H1 (cell line): Measurements from ENCODE around the gene KRT37. TPM values are rescaled to one million over a fixed set of nuclear protein-coding genes. Genes with fewer than 3 reads are reported as not detected.

Experiments used
- CTCF ChIA-PET: fragments of 300-600 bp; sonication (Branson Sonifier 250); formaldehyde crosslinking; loops from one replicate; lab custom pipeline; 2021; ENCODE audit not compliant: partially characterized antibody; lab: Charles Lee
- POLR2A ChIA-PET: fragments of 300-600 bp; sonication (Branson Sonifier 250); formaldehyde crosslinking; loops from one replicate; lab custom pipeline; 2021; ENCODE audit warnings: inconsistent platforms; ENCODE audit not compliant: partially characterized antibody; lab: Charles Lee
- DNase-seq, 2 experiments: peaks; one replicate each; pipeline versions ENCODE4 v3.0.0 to v3.0.0-alpha.2; 2010 to 2022; ENCODE audit warnings: low spot score in 2 of 2, low read depth in 1 of 2, mixed read lengths in 1 of 2
- FAIRE-seq: peaks from 2 replicates; lab custom pipeline; 2011; peaks lifted over from hg19 to GRCh38; lab: Jason Lieb, UNC
- H2AFZ ChIP-seq: 2 replicates; pipeline ENCODE4 v1.8.1; 2012; ENCODE audit warnings: low read length, inconsistent platforms
- H2AK5ac ChIP-seq: 2 replicates; pipeline ENCODE4 v1.6.1; 2013; ENCODE audit warnings: low read depth, low read length
- H2BK120ac ChIP-seq: replicated peaks from 2 replicates; pipeline ENCODE3; 2013; ENCODE audit warnings: low read depth, low read length, inconsistent platforms
- H2BK12ac ChIP-seq: 2 replicates; pipeline ENCODE4 v1.6.1; 2013; ENCODE audit warnings: low read depth, low read length
- H2BK15ac ChIP-seq: 2 replicates; pipeline ENCODE4 v1.6.1; 2013; ENCODE audit warnings: low read length
- H2BK20ac ChIP-seq: 2 replicates; pipeline ENCODE4 v1.6.1; 2013; ENCODE audit warnings: low read length
- H2BK5ac ChIP-seq: 2 replicates; pipeline ENCODE4 v1.6.1; 2013; ENCODE audit warnings: low read depth, low read length
- H3K14ac ChIP-seq: 2 replicates; pipeline ENCODE4 v1.6.1; 2013; ENCODE audit warnings: inconsistent platforms; ENCODE audit not compliant: insufficient read length
- H3K18ac ChIP-seq: 2 replicates; pipeline ENCODE4 v1.6.1; 2013; ENCODE audit warnings: low read length; ENCODE audit errors: extremely low read depth
- H3K23ac ChIP-seq: 2 replicates; pipeline ENCODE4 v1.6.1; 2013; ENCODE audit warnings: inconsistent platforms; ENCODE audit not compliant: insufficient read length
- H3K23me2 ChIP-seq: 2 replicates; pipeline ENCODE4 v1.6.1; 2013; ENCODE audit warnings: low read depth, low read length
- H3K27ac ChIP-seq: 2 replicates; pipeline ENCODE4 v1.6.1; 2011; ENCODE audit warnings: low read depth, low read length, inconsistent platforms
- H3K27me3 ChIP-seq, 4 experiments: replicated peaks in 1 of 4; 1 replicate in 1 of 4; 2 replicates in 3 of 4; pipeline versions ENCODE4 v1.6.1 to v1.8.1; 2011 to 2013; ENCODE audit warnings: low read length in 3 of 4, mild to moderate bottlenecking in 3 of 4, inconsistent platforms in 2 of 4, mixed read lengths in 2 of 4, moderate library complexity in 1 of 4; ENCODE audit not compliant: control insufficient read depth in 3 of 4, insufficient read depth in 3 of 4; ENCODE audit errors: extremely low read depth in 1 of 4
- H3K36me3 ChIP-seq, 4 experiments: 2 replicates each; pipeline versions ENCODE4 v1.6.1 to v1.8.1; 2011 to 2013; ENCODE audit warnings: mild to moderate bottlenecking in 4 of 4, low read length in 3 of 4, moderate library complexity in 2 of 4, control low read depth in 1 of 4, inconsistent platforms in 1 of 4; ENCODE audit not compliant: insufficient read depth in 4 of 4, control insufficient read depth in 2 of 4
- H3K4ac ChIP-seq: replicated peaks from 2 replicates; pipeline ENCODE3; 2013; ENCODE audit warnings: low read length, low read depth, mixed read lengths, inconsistent platforms; ENCODE audit not compliant: insufficient read length
- H3K4me1 ChIP-seq, 4 experiments: replicated peaks in 1 of 4; 1 replicate in 1 of 4; 2 replicates in 3 of 4; pipeline versions ENCODE4 v1.6.1 to v1.8.1; 2011 to 2013; ENCODE audit warnings: low read length in 3 of 4, inconsistent platforms in 2 of 4, mixed read lengths in 1 of 4; ENCODE audit not compliant: insufficient read depth in 4 of 4, control insufficient read depth in 3 of 4
- H3K4me2 ChIP-seq, 2 experiments: 2 replicates each; pipeline versions ENCODE4 v1.6.1 to v1.8.1; 2011 to 2013; ENCODE audit warnings: low read depth in 2 of 2, low read length in 2 of 2, control low read depth in 1 of 2, inconsistent platforms in 1 of 2, mild to moderate bottlenecking in 1 of 2; ENCODE audit not compliant: insufficient read depth in 1 of 2
- H3K4me3 ChIP-seq, 4 experiments: fragments of 200-600, 300-600 bp in 1 of 4; sonication (generic), shearing (Covaris generic), sonication (Bioruptor Twin) in 1 of 4; 2 replicates each; pipeline versions ENCODE4 v1.5.1 to v1.8.1; 2011 to 2016; ENCODE audit warnings: low read length in 4 of 4, low read depth in 3 of 4, control low read depth in 2 of 4, inconsistent platforms in 2 of 4, mild to moderate bottlenecking in 2 of 4, mixed read lengths in 1 of 4, moderate library complexity in 1 of 4; ENCODE audit not compliant: insufficient read depth in 2 of 4; ENCODE audit errors: extremely low read depth in 1 of 4
- H3K56ac ChIP-seq: replicated peaks from 2 replicates; pipeline ENCODE3; 2013; ENCODE audit warnings: low read depth, mild to moderate bottlenecking, mixed read lengths, low read length, inconsistent platforms; ENCODE audit not compliant: insufficient read length
- H3K79me1 ChIP-seq: 2 replicates; pipeline ENCODE4 v1.6.1; 2013; ENCODE audit warnings: low read depth, low read length, control low read depth
- H3K79me2 ChIP-seq, 2 experiments: 2 replicates each; pipeline versions ENCODE4 v1.6.1 to v1.8.1; 2012 to 2013; ENCODE audit warnings: low read length in 2 of 2, mild to moderate bottlenecking in 2 of 2, inconsistent platforms in 1 of 2; ENCODE audit not compliant: insufficient read depth in 2 of 2, control insufficient read depth in 1 of 2
- H3K9ac ChIP-seq, 4 experiments: replicated peaks in 1 of 4; 1 replicate in 1 of 4; 2 replicates in 3 of 4; pipeline versions ENCODE4 v1.6.1 to v1.8.1; 2011 to 2013; ENCODE audit warnings: low read depth in 3 of 4, low read length in 3 of 4, control low read depth in 2 of 4, mild to moderate bottlenecking in 2 of 4, moderate library complexity in 2 of 4, inconsistent platforms in 1 of 4; ENCODE audit errors: extremely low read depth in 1 of 4
- H3K9me3 ChIP-seq, 2 experiments: 2 replicates each; pipeline versions ENCODE4 v1.6.1 to v1.8.1; 2012 to 2013; ENCODE audit warnings: mild to moderate bottlenecking in 2 of 2, moderate library complexity in 2 of 2, control low read depth in 1 of 2, inconsistent platforms in 1 of 2, low read depth in 1 of 2, low read length in 1 of 2, mixed read lengths in 1 of 2; ENCODE audit not compliant: insufficient read depth in 2 of 2
- H4K20me1 ChIP-seq, 2 experiments: replicated peaks in 1 of 2; 2 replicates each; pipeline versions ENCODE3 to v1.8.1; 2011 to 2013; ENCODE audit warnings: inconsistent platforms in 2 of 2, low read length in 2 of 2, mild to moderate bottlenecking in 1 of 2; ENCODE audit not compliant: insufficient read depth in 2 of 2, control insufficient read depth in 1 of 2
- H4K5ac ChIP-seq: 2 replicates; pipeline ENCODE4 v1.6.1; 2013; ENCODE audit warnings: low read length, low read depth, mixed read lengths, inconsistent platforms; ENCODE audit not compliant: insufficient read length
- H4K8ac ChIP-seq: 2 replicates; pipeline ENCODE4 v1.8.0; 2013; ENCODE audit warnings: mild to moderate bottlenecking, moderate library complexity, low read length, inconsistent platforms; ENCODE audit not compliant: insufficient read depth; ENCODE audit errors: extremely low read depth
- H4K91ac ChIP-seq: replicated peaks from 2 replicates; pipeline ENCODE3; 2013; ENCODE audit warnings: low read length, mixed read lengths, inconsistent platforms; ENCODE audit not compliant: insufficient read length
- JUND ChIP-seq: IDR thresholded peaks from 2 replicates; pipeline ENCODE4 v1.6.1; 2011; ENCODE audit warnings: mild to moderate bottlenecking, improper control_type of control experiment, low read length
- WGBS, 2 experiments: shearing (Covaris generic) in 1 of 2; methylation state at CpG; one replicate each; pipeline versions ENCODE4 v1.1.6 to v1.1.7; 2013 to 2015; ENCODE audit warnings: low lambda C conversion rate in 2 of 2, mixed read lengths in 2 of 2, inconsistent platforms in 1 of 2, low coverage in 1 of 2, missing lambda C conversion rate in 1 of 2; ENCODE audit not compliant: insufficient replicate concordance in 2 of 2, insufficient coverage in 1 of 2, insufficient read length in 1 of 2; ENCODE audit errors: extremely low coverage in 1 of 2, missing lambda C conversion rate in 1 of 2; 5-methylcytosine and 5-hydroxymethylcytosine counted together
- polyA plus RNA-seq, 7 experiments: library from polyadenylated mRNA; depleted of rRNA in 3 of 7; stranded (reverse) in 5 of 7; unstranded in 2 of 7; fragments of >200 nt in 5 of 7; fragments of 200-250 nt in 2 of 7; gene quantifications; 1 replicate in 5 of 7; 2 replicates in 1 of 7; 4 replicates in 1 of 7; pipeline versions ENCODE4 v1.2.1 to v1.2.3, GENCODE V29; 2011 to 2013; ENCODE audit warnings: missing spikeins in 2 of 7, mixed read lengths in 2 of 7
- total RNA-seq: library from RNA; stranded (reverse); fragmentation: NEBNext Ultra II Directional; extraction: Animal tissue kit (Norgen Biotek cat#: 25700); gene quantifications from 2 replicates; pipeline ENCODE4 v1.2.1, GENCODE V29; 2021
- TF ChIP-seq, protein P1 (sequence below): IDR thresholded peaks from 2 replicates; pipeline ENCODE4 v1.6.1; 2012; ENCODE audit warnings: inconsistent platforms

Gene KRT37
- total and polyA plus RNA-seq, 2 of the 8 experiments (the other 6 are each of a cell fraction or from before 2014, with no cell fraction given), result not detected

- ChIA-PET POLR2A (no interaction called here), CTCF (interaction anchor here (1.2 to 2.0 kb wide), 2 partner anchors 11 to 220 kb away, joined by 3 to 14 read pairs; no protein-coding TSS in a partner anchor)
- Histone ChIP-seq H2AFZ (no peak overlapping the region), H3K79me2 (no peaks in the 10 kb centered on the region), H3K9ac (no peak overlapping the region), H3K4me1 (peaks cover 0 to 3% (median 0%) of the 10 kb centered on the region in 4 experiments; a peak in 1 of 7 replicates), H4K5ac (no peak overlapping the region), H3K18ac (no peak overlapping the region), H2AK5ac (no peak overlapping the region), H2BK20ac (no peak overlapping the region), H4K91ac (no peak overlapping the region), H2BK5ac (no peak overlapping the region), H3K36me3 (no peaks in the 10 kb centered on the region), H3K23me2 (no peaks in the 10 kb centered on the region), H3K79me1 (no peaks in the 10 kb centered on the region), H2BK12ac (no peak overlapping the region), H3K23ac (no peak overlapping the region), H3K4ac (no peak overlapping the region), H3K14ac (no peak overlapping the region), H2BK120ac (no peak overlapping the region), H3K4me3 (no peak overlapping the region), H3K56ac (no peak overlapping the region), H2BK15ac (no peak overlapping the region), H3K27me3 (no peaks in the 10 kb centered on the region), H3K9me3 (no peaks in the 10 kb centered on the region), H4K20me1 (no peaks in the 10 kb centered on the region), H3K4me2 (no peak overlapping the region), H3K27ac (no peak overlapping the region), H4K8ac (no peak overlapping the region)
- no peak for FAIRE-seq
- TF ChIP-seq, protein P1, sequence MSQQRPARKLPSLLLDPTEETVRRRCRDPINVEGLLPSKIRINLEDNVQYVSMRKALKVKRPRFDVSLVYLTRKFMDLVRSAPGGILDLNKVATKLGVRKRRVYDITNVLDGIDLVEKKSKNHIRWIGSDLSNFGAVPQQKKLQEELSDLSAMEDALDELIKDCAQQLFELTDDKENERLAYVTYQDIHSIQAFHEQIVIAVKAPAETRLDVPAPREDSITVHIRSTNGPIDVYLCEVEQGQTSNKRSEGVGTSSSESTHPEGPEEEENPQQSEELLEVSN, result no peak
- peak; percentile 65; the same call in 1 of the 2 replicates for TF ChIP-seq JUND
- no peak for DNase-seq
- WGBS, 2 experiments, result 76% methylated on average over 4 of the region's 4 CpGs; no CpG with 5 or more reads in 1 of the 2 experiments
Observed at GRCh38 chr17:41428591-41429291, 4.4 kb upstream of the KRT37 start.
